GM19240 (cell line): Measurements from ENCODE around the gene ZNF641.
A peak's percentile ranks its signal among the peaks of the same experiment; 100 is the strongest.

Experiments used
- DNase-seq: peaks from one replicate; pipeline ENCODE4 v3.0.0; 2011; ENCODE audit warnings: low spot score; ENCODE audit not compliant: insufficient read length

ZNF641 gene

DNA sequence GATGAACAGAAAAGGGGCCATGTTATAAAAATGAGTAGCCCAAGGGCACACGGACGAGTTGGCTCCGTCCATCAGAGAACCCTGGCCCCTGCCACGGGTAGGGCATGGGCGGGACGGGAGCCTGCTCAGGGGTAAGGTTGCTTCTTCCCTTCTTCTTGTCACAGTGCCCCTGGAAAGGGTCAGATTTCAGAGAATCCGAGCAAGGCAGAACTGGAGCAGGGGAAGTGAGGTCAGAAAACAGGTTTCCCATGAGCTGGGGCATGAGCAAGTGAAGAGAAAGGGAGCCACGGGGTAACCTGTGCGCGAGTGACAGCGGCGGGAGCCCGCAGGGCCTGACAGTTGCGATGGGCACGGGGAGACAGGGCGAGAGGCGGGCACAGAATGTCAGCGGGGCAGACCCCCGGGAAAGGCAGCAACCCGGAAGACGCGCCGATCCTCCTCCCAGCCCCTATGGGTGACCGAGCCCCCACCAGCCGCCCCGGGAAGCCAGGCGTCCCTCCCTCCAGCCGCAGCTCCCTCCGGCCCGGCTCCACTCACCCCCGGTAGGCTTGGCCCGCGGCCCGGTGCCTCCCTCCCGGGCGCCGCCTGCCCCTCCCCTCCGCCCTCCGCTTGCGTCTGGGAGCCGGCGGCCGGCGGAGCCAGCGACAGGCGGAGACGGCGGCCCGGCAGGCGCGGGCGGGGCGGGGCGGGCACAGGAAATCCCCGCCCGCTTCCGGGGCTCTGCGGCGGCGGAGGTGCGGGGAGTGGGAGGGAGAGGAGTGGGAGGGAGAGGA is at the start of gene ZNF641:
ZNF641 (minus strand) TSS at position 671 of the 773 bp plus-strand sequence. CDS start 2,829 bp downstream, outside the sequence.
- DNase-seq = peak; percentile 43

DNA sequence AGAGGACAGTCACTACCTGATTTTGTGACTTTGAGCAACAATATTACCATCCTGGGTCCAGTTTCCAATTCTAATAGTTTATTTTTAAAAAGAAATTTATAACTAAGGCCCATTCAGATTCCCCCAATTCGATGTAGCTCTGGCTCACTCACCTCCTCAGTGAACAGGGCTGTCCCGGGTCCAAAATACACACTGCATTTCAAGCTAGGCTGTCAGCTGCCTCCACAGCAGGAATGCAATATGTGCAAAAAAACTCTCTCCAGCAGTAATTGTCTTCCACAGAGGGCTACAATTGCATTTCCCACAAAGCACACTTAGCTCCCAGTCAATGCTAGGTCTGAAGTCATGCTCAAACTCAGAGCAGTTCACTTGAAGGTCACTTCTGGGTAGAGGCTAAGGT is 39.3 kb upstream of the ZNF641 start:
- DNase-seq = no peak

- no peak for DNase-seq
These were observed 38.7 kb upstream of the ZNF641 start for GRCh38 chr12:48389409-48389808.

DNA sequence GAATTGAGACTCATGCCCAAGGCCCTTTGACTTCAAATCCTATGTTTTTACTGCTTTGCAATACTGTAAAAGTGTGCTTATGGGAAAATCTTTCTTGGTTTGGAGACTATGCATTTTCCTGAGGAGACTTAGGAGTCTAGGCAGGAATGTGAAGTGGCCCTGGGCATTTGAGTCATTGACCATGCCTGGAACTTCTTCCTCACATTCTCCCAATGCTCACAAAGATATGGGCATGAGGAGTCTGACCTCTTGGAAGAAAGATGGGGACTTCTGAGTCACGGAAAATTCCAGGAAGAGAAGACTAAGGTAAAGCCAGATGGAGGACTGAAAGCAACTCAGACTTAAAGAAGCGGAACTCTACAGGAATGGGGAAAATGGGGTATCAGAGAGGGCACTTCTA is 38.2 kb upstream of the ZNF641 start:
- no peak for DNase-seq

DNA sequence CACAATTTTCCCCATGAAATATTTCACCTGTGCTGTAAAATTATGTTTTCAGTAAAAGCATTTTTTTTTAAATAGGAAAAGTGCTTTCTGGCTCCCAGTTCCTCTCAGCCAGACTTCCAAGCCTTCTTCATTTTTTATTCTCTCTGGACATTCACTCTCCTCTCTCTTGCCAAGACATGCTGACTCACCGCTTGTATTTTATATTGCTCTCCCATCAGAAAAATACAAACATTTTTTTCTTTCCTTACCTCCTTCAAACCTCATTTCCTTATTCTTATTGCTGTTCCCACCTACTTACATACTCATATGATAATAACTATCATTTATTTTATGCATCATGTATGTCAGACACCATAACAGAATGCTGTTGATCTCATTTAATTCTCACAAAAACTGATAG is 37.7 kb upstream of the ZNF641 start:
- DNase-seq = no peak

DNA sequence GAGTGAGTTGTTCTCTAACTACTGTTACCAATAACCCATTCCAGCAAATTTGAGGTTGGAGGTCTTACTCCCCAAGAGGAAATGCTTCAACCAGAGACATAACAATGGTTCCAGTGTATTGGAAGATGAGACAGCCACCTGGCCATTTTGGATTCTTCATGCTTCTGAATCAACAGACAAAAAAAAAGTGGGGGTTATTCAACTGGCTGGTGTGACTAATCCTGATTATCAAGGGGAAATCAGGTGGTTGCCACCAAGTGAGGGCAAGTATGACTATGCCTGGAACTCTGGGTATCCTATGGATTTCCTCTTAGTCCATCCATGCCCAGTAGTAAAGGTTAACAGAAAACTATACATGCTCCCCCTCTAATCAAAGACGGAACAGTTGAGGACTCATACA is 29.9 kb upstream of the ZNF641 start:
- DNase-seq = no peak

DNA sequence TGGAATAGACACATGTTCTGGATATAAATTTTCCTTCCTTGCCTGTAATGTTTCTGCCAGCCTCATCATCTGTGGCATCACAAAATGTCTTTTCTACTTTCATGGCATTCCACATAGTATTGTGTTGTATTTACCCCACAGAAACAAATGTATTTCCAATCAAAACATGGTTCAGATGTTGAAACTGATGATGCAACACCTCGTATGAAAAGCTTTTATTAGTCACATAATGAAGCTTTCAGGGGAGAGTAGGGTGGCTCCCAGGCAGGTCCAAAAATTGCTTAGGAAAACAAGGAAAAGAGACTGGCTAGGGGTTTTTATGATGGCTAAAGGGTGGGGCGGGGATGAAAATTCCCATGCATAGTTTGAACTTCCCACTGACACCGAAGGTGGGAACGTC is 29.1 kb upstream of the ZNF641 start:
- DNase-seq = no peak

DNA sequence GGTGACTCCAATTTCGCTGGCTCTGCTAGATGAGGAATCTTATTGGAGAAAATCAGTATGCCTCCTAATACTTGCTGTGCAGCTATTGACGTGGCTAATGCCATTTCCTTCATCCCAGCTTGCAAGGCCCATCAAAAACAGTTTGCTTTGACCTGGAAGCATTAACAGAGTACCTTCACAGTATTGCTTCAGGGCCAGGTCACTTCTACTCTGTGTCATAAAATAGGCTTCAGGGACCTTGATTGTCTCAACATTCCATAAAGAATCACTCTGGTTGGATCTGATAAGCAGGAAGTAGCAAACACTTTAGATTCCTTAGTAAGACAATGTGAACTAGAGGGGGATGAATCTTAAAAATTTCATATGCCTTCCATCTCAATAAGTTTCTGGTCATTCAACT is 26.9 kb upstream of the ZNF641 start:
- no peak for DNase-seq

- DNase-seq = no peak
These were observed 23.4 kb upstream of the ZNF641 start for GRCh38 chr12:48374164-48374563.

DNA sequence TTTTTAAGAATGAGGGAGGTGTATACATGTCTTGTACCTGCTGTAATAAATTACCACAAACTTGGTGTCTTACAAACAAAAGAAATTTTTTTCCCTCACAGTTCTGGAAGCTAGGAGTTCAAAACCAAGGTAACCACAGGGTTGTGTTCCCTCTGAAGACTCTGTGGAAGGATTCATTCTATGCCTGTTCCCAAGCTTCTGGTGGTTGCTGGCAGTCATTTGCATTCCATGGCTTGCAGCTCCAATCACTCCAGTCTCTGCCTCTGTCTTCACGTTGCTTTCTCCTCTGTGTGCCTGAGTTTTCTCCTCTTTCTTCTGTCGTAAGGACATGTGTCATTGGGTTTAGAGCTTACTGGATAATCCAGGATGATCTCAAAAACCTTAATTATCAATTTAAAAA is 15.4 kb upstream of the ZNF641 start:
- no peak for DNase-seq

DNA sequence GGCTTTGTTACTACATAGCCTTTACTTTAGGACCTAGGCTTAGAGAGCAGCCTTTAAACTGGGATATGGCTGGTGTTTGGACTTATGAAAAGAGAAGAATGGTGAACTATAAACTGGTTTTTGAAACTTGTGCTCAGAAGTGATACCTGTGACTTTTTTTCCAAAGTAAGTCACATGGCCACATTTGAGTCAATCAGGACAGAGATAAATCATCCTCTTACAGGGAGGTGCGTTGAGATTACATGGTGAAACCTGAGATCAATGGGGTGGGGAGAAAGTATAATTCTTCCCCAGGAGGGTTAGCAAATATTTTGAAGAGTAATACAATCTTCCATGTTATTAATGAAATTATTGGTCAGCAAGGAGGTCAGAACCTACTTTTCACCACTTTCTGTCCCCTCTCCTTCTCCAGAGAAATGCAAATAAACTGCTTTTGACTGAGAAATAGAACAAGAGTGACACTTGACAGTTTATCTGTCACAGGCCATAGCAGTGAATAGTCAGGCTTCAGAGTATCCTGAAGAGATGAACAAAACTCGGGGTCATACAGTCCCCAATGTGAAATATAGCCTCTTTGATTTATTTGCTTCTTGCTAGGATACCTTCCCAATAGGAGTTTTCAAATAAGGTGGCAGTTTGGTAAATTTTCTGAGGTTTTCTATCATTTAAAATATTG is 11.1 kb upstream of the ZNF641 start:
- DNase-seq = no peak

DNA sequence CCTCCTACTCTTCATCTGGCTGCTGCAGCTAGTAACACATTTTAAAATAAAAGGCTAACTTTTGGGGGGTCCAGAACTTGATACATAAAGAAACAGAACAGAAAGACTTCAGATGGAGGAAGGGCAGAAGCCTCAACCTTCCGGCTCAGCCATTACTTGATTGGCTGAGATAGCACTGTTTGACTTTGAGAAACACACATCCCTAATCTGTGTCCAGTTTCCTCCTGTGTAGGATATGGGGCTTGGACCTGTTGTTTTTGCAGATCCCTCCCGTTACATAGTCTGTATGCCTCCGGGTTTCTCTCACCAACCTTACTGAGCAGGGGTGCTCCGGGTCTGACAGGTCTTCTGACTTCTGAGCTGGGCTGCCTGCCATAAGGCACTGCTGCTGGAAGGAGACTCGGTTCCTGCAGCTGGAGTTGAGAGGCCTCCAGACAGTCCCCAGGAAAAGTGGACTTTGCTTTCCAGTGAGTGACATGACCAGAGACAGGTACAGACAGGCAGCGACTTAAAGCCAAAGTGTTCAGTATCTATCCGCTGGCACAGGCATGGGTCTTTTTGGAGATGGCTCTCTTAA is 8.3 kb upstream of the ZNF641 start:
- DNase-seq = no peak

DNA sequence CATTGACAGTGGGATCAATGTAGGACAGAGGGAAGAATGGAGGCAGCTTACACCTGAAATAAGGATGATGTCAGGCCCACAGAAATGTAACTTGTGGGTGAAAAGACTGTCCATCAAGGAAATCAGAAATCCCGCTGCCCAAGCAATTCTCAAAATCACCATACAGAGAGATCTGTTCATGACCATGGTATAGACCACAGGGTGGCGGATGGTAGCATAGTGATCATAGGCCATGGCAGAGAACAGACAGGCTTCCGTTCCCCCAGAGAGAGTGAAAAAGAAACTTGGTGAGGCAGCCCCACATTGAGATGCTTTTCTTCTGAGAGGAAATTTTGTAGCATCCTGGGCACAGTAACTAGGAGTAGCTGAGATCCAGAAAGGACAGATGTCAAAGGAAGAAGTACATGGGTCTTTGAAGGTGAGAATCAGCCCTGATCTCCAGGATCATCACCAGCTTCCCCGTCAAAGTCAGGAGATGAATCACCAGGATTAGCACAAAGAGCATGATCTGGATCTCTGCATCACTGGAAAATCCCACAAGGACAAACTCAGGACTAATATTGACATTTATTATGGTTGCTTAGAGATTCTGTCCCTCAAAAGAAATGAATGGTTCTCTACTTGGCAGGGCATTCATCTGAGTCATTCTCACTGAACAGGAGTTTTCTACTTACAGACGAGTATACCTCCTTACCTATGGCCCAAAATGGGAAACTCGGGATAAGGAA is 5.5 kb upstream of the ZNF641 start:
- DNase-seq = no peak

GRCh38 chr12:48352157-48352760 is 1.5 kb upstream of the ZNF641 start:
- DNase-seq = no peak

DNA sequence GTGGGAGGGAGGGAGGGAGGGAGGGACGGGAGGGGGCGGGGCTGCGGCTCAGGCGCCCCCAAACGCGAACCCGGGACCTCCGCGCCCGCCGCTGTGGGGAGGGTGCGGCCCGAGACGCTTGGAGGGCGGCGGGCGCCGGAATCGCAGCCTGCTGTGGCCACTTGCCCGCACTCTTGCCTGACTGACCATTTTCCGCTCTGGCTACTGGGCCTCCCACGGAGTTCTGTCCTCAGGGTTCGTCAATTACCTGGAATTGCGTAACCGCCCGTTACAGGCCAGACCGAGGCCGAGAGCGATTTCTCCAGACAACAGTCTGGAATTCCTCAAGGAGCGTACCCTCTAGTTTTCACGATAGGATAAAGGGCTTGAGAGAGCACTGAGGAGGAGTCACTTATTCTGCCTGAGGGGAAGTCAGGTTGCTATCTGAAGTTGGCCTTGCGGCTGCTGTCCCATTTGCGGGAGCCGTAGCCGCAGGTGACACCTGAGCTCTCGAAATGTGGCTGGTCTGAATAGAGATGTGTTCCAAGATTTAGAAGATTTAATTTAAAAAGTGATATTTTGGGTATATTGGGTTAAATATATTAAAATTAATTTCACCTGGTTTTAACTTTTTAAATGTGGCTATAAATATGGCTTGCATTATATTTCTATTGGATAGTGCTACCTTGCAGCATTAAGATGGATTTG is 446 bp upstream of the ZNF641 start:
- no peak for DNase-seq

- no peak for DNase-seq
These were observed 1.2 kb downstream of the ZNF641 start for GRCh38 chr12:48349471-48349870.

- no peak for DNase-seq
These were observed 7.7 kb downstream of the ZNF641 start for GRCh38 chr12:48342980-48343379.

DNA sequence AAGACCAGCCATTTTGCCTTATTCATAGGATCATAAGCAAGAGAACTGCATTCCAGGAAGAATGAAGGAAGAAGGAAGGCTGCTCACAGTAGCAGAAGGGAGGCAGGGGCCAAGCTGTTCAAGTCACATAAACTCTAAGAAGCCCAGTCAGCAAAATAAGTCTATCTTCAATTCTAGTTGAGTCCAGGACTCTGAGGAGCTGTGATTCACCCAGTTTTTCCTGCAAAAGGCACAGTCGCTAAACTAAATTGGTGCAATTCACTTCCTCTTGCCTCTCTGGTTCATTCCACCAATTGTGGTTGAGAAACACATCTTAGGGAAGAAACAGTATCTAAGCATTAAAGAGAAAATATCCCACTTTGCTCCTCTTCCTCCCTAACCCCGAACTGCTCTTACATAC is 9.8 kb downstream of the ZNF641 start:
- no peak for DNase-seq

DNA sequence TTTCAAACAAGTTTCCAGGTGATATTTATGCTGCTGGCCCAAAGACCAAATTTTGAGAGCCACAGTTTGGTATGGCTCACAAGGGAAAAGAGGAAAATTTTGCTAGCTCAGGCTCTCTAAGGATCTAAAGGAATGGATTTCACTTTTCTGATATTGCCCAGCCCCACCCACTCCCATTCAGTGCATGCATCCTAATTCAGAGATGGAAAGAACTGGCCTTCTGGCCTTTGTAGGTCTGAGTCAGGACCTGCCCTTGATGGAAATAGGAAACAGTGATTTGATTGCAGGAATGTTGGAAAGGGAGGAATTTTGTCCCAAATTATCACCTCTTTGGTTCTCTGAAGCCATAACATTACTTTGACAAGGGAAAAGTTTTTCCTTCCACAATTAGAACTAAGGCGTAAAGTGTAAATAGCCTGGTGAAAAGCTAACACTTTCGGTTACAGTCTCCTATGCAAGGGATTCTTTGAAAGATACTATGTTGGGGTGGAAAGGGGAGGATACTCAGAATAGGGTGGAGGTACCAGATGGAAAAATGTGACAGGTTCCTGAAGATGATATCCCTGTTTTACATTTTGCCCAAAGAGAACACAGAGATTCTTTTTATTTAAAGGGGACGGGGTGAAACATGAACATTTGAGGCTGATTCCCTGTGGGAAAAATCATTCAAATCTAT is 11.1 kb downstream of the ZNF641 start:
- no peak for DNase-seq

DNA sequence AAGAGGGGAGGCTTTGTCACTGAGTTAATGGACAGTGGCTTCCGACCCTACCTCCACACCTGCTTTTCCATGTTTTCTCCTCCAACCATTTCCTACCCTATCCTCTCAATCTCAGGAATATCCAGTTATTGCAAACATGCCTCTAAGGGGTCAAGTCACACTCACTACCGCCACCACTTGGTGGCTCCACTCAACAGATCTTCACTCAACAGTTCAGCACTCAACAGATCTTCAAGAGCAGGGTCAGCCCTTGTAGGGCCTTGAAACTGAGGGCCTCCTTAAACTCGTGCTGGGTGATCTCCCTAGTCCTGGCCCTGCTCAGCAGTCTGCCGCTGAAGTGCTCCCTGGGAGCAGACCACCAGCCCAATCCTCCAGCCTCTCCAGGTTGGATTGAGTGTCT is 14.2 kb downstream of the ZNF641 start:
- DNase-seq = no peak
